Stimulated activated CD4-positive, alpha-beta T cell treated with anti-CD3 and anti-CD28 coated beads, Interleukin-12 subunit alpha, Interleukin-12 subunit beta, amount 100 ng/mL, for 48 hours (primary cell): Measurements from ENCODE around the gene RMND1.
"Not testable (repeated sequence)": the region's sequence is repeated elsewhere in the genome, so short reads cannot be mapped to it uniquely, and the experiment has no call there.

Experiments used
- DNase-seq, 3 donors: peaks; one replicate each; pipeline ENCODE4 v3.0.0-alpha.2; 2020; ENCODE audit warnings: low read depth in 2 of 3, low spot score in 1 of 3

The RMND1 gene

GRCh38 chr6:151388236-151388635, 63.7 kb downstream of the RMND1 start:
- DNase-seq: no peak

DNA sequence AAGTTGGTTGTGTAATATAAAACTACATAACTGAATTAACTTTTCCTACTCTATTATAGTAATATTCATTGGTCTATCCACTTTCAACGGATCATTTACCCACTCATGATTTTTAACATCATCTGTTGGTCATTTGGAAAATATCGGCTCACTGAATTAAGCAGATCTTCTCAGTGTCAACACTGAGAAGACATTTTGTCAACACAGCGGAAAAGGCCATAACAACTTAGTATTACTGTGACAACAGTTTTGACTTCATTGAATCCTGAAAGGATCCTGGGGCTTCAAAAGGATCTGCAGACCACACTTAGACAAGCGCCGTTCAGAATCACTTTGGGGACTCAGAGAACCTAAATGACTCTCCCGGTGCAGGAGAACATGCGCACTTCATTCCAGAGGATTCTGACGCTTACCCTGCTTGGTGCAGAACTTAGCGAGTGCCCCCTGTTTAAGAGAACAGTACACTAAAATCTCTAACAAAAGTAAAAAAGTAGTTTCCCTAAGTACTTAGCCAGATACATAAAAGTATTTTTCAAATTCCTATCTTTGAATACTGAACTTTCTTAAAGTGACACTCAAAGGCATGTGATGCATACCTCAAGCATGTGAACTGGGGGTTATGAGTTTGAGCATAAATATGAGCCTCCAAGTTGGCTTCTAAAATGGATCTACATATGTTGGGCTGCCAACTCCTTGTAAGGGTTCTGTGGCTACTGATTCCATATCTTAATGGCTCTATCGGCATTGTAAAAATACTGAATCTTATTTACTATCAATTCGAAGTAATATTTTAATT, 64.6 kb downstream of the RMND1 start:
- DNase-seq: no peak

GRCh38 chr6:151385177-151385576, 66.7 kb downstream of the RMND1 start:
- DNase-seq: no peak

- DNase-seq: no peak
Observed at GRCh38 chr6:151384151-151384550, 67.8 kb downstream of the RMND1 start.

GRCh38 chr6:151382631-151383030, 69.3 kb downstream of the RMND1 start:
- DNase-seq: not testable (repeated sequence)

GRCh38 chr6:151381722-151382121, 70.2 kb downstream of the RMND1 start:
- no peak for DNase-seq

- DNase-seq: no peak
Observed at GRCh38 chr6:151380848-151381205, 71.1 kb downstream of the RMND1 start.

- DNase-seq: no peak
Observed at GRCh38 chr6:151379933-151380847, 71.7 kb downstream of the RMND1 start.

DNA sequence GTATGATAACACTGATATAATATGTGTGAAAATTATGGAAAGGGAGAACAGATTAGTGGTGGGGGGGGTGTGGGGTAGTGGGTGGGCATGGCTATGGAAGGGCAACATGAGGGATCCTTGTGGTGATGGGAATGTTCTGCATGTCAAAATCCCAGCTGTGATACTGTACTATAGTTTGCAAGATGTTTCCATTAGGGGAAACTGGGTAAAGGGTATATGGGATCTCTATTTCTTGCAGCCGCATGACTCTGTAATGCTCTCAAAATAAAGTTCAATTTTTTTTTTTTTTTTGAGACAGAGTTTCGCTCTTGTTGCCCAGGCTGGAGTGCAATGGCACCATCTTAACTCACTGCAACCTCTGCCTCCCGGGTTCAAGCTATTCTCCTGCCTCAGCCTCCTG, 74.8 kb downstream of the RMND1 start:
- DNase-seq: no peak

DNA sequence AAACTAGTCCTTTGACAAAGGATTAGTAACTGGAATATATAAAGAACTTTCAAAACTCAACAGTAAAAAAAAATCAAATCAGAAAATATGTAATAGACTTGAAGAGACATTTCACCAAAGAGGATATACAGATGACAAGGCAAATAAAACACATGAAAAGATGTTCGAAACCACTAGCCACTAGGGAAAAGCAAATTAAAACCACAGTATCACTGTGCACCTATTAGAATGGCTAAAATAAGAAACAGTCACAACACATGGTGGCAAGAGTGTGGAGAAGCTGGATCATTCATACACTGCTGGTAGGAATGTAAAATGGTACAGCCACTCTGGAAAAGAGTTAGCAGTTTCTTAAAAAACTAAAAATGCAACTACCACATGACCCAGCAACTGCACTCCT, 75.5 kb downstream of the RMND1 start:
- no peak for DNase-seq

- no peak for DNase-seq
Observed at GRCh38 chr6:151375833-151376232, 76.1 kb downstream of the RMND1 start.

DNA sequence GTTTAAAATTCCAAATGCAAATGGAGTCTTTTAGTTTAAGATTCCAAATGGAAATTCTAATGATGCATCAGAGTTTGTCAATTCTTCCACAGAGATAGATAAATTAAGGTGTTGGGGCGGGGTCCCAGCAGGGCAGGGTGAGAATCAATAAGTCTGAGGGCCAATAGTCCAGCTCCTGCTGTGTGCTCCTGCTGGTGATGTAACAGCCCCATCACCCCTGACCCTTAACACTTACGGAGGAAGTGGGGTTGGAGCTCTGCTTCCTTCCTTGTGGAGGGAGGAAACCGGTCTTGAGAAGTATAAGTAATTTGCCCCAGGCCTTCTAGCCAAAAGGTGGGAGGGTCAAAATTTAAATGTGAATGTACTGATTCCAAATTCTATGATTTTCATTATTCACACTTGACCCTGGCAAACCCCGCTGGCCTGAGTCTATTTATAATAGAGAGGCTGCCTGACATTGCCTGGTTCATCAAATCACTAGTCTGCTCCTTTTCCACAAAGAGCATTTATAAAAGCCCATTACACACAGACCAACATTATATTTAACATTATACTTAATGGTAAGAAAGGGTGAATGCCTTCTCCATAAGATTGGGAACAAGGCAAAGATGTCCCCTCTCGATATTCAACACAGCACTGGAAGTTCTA, 77.8 kb downstream of the RMND1 start:
- no peak for DNase-seq

DNA sequence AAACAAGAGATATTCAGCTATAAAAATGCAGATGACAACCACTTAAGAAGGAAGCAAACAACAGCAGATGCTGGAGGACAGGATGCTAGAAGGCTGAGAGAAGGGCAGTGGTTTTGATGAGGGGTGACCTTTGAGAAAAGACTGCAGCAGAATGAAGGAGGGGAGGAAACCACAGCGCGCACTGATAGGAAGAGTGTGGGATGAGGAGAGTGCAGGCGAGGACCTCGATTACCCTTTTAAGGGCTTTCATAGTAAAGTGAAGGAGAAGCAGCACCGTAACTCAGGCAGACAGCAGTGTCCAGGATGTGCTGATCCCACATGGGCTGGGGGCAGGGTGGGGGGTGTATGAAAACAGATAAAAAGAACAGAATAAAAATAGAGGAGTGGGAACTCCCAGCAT, 79.8 kb downstream of the RMND1 start:
- DNase-seq: no peak

- no peak for DNase-seq
Observed at GRCh38 chr6:151370509-151371078, 81.3 kb downstream of the RMND1 start.

DNA sequence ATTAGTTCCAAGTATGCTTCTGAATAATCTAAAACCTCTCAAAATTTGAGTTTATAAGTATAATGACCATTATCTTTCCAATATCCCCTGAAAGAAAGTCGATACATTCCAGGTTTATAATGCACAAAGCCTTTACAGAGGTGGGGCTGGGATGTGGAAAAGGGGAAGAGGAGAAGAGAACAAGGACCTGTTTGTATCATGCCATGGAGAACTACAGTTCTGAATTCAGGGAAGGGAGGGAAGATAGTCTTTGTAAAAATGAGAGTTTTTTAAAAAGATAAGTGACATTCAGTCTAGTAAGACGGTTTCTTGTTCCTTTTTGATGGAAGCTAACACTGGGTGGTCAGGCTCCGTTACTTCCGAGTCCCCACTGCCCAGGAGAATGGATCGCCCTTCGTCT, 86.7 kb downstream of the RMND1 start:
- DNase-seq: no peak

DNA sequence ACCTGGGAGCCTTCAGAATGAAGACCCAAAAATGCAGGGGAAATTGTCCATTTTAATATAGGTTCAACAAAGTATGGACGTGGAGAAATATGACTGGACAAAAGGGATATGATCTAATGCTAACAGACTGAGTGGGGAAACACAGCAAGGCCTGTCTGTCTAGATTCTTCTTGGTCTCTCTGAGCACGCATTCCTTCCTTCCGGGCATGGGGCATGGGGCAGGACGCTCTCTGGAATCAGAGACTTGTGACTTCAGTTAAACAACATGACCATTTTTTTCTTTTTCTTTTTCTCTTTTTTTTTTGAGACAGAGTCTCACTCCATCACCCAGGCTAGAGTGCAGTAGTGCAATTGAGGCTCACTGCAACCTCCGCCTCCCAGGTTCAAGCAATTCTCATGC, 92.4 kb downstream of the RMND1 start:
- no peak for DNase-seq

DNA sequence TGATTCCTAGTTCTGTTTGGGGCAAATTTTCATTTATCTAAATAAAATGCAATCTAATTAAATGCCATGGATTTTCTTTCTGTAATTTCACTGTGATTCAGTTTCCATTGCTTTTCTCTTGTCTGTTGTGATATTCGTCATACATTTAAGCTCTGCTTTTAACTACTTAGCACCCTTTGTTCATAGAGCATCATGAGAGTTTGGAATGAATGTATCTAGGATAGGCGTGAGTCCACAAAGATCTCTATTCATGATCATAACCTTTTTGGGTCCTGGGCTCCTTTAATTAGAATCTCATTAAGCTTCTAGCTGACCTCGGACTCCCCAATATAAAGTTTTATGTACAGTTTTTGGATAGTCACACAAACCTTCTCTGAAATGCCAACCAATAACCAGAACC, 93.5 kb downstream of the RMND1 start:
- no peak for DNase-seq

- no peak for DNase-seq
Observed at GRCh38 chr6:151357758-151358436, 94.0 kb downstream of the RMND1 start.

GRCh38 chr6:151356983-151357382, 94.9 kb downstream of the RMND1 start:
- not testable (repeated sequence) for DNase-seq
